ENCODE measurements around the gene PDE4D.

The PDE4D gene

DNA sequence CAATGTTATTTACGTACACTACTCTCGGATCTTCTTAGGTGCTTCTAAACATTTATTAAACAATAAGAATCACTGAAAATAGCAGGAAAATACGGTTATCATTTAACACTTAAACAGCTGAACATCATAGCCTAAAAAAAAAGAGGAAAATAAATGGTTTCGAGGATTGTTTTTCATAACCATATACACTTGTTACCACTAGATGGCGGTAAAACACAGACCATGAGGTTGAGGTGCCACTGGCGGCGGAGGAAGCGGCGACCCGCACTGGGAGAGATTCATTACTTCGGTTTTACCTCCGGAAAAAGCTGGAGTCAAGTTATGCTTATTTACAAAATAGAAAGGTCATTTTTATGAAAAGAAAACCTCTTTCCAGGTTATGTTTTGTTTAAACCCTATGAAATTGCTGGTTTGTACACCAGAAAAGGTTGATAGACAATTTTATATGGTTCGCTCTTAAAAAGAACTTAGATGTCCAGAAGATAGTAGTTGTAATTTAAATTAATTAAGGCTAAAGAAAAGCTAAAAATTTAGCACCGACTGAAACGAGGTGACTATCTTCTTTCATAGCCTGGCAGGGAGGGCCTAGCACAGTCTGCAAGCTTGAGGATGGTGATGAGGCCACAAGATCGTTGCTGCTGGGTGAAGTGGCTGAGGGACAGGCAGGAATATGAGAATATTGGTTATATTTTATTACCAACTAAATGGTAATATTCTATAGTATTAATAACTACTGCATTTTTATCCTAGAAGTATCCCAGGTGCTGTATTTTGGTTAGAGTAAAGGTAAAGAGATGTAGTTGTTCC, 704.9 kb downstream of the PDE4D start:
- DNase-seq, result peak; percentile 21

- no peak for DNase-seq
These were observed 705.7 kb downstream of the PDE4D start for GRCh38 chr5:59187857-59188256.

- no peak for DNase-seq
These were observed 706.9 kb downstream of the PDE4D start for GRCh38 chr5:59186623-59187022.

DNA sequence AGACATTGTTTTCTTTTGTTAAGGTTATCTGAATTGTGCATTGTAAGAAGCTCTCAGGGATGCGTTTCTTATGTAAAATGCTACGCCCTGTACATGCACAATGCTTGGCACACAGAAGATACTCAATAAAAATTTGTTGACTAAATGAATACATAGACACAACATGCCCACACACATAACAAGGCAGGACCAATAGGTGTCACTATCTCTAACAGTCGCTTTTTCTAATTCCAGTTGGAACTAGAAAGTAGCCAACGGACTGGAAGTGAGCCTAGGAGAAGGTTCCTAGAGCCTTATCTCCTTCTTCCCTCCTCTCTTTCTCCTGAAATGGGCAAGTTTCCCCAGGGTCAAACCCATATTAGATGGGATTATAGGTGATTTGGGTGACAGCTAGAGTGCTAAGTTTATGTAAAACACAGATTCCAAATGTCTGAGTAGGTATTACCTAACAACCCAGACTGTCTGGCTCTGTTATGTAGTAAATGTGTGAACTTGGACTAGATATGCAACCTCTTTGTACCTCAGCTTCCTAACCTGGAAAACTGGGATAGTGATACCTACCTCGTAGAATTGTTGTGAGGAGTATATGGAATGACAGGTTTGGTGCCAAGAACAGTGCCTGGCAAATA, 707.7 kb downstream of the PDE4D start:
- no peak for DNase-seq

GRCh38 chr5:59184769-59185168, 708.8 kb downstream of the PDE4D start:
- no peak for DNase-seq

GRCh38 chr5:59182760-59183159, 710.8 kb downstream of the PDE4D start:
- DNase-seq, result no peak

GRCh38 chr5:59180515-59180914, 713.0 kb downstream of the PDE4D start:
- DNase-seq, result no peak

- DNase-seq, result no peak
These were observed 713.8 kb downstream of the PDE4D start for GRCh38 chr5:59179704-59180103.

DNA sequence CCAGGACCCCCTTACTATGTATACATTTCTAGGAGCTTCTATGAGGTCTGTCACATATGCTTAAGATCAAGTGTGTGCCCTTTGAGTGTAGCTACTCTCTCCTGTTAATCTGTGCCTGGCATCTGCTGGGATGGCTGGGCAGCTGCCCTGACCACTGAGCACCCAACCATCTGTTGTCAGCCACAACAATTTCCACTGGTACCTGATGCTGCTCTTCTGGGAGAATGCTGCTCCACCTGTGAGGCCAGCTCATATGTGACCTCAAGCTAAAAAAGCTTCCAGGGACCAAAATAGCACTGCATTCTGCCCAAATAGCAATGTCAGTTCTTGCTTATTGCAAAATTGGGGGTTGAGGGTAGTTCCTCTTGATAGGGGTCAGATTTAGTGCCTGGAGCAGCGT, 715.0 kb downstream of the PDE4D start:
- DNase-seq, result no peak

DNA sequence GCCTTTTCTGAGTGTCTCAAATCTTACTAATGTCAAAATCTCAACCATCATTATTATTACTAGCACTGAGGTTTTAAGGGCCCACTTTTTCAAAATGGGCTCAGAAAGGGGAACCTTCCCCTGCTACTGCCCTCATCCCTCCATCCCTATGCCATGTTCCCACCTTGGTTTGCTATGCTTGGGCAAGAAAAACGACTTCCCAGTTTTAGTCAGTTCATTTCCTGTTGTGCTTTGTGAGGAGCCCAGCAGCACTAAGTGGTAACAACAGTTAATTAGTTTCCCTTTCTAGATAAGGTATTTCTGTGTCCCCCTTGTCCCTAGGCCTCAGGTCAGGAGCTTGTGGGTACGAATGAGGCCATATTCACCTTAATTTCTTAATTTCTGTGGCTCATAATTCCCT, 715.5 kb downstream of the PDE4D start:
- DNase-seq, result no peak

DNA sequence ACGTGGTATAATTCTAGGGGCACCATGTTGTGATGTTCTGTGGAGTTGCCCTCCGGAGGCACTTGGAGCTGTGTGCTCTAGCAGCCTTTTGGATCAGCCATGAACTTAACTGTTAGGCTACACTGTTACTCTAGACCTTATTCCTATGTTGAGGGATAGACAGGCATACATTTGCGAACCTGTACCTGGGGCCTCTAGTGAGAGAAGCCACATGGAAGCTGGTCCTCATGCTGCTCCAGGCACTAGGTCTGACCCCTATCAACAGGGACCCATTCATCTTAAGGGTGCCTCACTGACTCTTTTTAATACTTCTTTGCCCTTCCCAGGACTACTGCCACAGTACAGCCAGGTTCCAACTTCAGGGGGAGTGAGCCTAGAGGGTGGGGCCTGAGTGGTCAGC, 715.9 kb downstream of the PDE4D start:
- DNase-seq, result no peak

DNA sequence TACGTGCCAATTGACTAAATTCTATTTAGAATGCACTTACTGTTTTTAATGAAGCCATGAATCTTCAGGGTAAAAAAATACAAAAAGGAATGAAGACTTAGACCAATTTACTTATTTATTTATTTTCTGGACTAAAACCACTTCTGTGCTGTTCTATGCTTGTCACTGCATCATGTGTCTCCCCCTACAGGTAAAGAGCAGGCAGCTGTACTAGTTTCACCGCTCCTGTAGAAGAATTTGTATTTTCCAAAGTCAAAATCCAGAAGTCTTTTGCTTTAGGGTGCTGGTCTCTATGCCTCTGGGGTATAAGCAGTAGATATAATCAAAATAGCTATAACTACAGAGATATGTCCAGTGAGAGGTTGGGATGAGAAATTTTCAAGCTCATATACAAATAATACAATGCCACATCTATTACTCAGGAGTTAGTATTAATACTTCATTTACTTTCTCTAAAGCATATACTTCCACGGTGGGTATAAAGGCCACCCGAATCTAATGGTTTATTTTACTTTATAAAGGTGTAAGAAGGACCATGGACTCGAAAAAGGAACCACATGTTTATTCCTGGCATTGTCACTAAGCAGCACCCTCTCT, 719.2 kb downstream of the PDE4D start:
- no peak for DNase-seq

GRCh38 chr5:59173578-59173977, 719.9 kb downstream of the PDE4D start:
- DNase-seq, result no peak

DNA sequence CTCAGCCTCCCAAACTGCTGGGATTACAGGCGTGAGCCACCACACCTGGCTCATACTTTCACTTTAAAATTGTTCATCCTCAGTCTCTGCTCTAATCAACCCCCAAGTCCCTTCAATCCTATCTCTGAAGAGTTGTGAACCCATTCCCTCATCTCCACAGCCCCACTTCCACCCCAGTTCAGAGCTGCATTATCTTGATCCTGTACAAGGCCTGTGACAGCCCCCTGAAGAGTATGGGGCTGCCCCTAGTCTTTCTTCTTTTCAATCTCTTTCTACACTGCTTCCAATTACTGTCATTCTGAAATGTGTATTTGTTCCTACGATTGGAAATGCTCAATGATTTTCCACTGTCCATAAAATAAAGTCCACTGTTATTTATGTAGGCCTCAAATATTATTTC, 722.4 kb downstream of the PDE4D start:
- no peak for DNase-seq

GRCh38 chr5:59169768-59170150, 723.8 kb downstream of the PDE4D start:
- no peak for DNase-seq

- DNase-seq, result no peak
These were observed 724.3 kb downstream of the PDE4D start for GRCh38 chr5:59169081-59169767.

DNA sequence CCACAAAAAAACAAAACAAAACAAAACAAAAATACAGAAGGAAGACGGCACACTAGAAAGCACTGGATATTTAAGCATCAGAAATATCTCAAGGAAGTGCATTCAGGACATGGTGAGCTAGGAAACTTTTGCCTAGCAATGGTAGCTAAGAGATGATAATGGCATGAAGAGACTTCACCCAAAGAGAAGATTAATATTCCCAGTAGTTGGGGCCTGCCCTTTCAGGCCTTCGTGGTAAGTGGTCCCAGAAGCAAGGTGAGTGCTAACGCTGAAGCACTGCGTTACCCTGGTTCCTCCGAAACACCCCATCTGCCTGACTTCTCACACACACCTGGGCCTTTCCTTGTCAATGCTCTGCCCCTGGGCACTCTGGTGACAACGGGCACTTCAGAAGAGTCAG, 725.5 kb downstream of the PDE4D start:
- no peak for DNase-seq

DNA sequence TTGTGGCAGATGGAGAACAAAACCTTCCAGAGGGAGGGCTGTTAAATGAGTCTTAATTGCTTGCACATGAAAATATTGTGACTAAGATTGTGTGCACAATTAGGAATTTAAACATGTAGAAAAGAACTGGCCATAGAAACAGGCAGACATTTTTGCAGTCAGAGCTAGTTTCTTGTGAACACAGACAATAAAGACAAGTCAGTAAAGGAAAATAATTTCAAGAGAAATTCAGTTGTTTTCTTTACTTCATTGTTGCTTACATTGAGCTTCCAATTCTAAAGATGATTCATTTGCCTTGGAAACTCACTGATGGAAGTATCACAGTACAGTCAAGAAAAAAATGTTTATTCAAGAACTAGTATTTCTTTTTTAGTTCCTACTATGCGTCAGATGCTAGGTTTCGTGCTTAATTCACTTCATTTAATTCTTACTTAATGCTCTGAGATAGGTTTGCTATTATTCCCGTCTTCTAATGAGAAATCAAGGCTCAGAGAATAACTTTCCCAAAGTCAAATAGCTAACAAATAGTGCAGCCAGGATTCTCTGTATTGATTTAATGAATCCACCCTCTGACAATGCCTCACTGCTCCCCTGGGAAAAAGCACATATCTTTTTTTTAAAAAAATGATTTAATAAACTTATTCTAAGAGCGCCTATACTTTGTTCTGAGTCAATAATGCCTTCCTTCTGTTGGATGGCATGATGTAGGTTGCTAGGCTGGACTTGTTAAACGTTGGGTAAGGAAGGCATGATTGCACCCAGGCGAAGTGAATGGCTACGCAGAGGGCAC, 729.3 kb downstream of the PDE4D start:
- DNase-seq, result no peak

DNA sequence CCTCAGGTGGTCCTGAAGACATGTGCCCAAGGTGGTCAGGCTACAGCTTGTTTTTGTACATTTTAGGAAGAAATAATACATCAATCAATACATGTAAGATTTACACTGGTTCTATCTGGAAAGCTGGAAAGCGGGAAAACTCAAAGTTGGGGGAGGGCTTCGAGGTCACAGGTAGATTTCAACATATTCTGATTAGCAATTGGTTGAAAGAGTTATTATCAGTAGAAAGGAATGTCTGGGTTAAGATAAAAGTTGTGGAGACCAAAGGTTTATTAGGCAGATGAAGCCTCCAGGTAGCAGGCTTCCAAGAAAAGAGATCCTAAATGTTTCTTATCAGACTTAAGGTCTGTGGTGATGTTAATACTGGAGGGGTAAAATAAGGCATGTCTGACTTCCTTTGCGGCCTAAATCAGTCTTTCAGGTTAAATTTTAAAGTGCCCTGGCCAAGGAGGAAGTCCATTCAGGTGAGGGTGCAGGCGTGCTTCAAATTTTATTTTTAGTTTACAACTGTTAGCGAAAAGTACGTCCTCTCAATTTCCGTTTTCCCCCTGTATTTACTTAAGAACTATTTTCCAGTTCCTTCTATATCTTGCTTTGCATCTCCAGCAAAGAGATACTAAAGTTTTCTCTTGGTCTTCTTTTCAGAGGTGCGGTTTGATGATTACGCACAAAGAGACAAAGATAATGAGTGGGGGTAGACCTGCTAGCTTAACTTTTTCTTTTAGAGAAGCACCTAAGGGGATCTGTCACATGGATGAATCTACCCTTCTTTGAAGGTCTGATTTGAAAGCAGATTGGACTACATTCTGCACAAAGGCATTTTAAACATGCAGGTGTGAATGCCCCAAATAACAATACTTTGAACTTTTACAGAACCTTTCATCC, 732.1 kb downstream of the PDE4D start:
- DNase-seq, result no peak

DNA sequence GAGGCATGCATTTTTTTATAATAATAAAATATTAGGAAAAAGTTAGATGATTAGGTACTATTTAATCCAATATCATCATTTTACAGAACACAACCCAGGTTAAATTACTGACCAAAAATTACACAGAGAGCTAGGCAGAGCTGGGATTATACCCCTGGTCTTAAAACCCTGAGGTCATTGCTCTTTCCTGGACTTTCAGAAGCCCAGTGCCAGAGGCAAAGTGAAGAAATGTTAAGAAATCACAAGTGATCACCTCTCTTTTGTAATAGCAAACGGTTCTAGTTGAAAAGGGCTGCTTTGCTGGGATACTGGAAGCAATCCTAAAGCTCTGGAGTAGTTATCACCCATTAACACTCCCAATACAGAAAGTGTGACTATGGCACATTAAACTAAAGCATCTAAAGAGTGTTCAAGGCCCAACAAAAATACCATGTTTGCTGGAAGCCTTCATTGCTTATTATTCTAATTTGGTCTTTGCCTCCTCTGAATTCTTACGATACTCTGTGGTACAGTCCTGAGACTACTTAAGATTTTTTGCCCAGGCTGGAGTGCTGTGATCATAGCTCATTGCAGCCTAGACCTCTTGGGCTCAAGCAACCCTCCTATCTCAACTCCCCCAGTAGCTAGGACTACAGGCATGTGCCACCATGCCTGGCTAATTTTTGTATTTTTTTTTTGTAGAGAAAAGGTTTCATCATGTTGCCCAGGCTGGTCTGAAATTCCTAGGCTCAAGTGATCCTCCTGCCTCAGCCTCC, 734.7 kb downstream of the PDE4D start:
- no peak for DNase-seq

GRCh38 chr5:59158165-59158564, 735.4 kb downstream of the PDE4D start:
- no peak for DNase-seq
